ENCODE measurements around the gene EPHA1.

EPHA1 gene

DNA sequence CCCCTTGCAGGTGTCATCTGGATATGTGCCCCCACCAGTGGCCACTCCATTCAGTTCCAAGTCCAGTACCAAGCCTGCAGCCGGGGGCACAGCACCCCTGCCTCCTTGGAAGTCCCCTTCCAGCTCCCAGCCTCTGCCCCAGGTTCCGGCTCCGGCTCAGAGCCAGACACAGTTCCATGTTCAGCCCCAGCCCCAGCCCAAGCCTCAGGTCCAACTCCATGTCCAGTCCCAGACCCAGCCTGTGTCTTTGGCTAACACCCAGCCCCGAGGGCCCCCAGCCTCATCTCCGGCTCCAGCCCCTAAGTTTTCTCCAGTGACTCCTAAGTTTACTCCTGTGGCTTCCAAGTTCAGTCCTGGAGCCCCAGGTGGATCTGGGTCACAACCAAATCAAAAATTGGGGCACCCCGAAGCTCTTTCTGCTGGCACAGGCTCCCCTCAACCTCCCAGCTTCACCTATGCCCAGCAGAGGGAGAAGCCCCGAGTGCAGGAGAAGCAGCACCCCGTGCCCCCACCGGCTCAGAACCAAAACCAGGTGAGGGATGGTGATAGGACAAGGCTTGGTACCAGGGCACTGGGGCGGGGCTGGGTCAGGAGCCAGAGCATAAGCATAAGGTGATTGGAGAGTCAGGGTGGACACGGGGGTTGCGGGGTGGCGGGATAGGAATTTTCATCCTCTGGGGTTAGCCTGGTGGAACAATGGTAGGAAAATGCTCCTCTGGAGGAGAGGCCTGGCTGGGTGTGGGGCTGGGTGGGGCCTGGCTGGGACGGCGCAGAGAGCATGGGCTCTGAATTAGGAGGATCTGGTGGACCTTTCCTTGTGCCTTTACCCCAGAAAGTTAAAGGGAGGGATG lies 25.6 kb downstream of the EPHA1 start:
- FAIRE-seq = no peak
- DNase-seq (ENCODE audit: insufficient read length, low spot score) = no peak
- no peak for TF ChIP-seq POLR2A (IDR thresholded peaks at IDR 0.05; ENCODE audit: low read depth, low read length)

DNA sequence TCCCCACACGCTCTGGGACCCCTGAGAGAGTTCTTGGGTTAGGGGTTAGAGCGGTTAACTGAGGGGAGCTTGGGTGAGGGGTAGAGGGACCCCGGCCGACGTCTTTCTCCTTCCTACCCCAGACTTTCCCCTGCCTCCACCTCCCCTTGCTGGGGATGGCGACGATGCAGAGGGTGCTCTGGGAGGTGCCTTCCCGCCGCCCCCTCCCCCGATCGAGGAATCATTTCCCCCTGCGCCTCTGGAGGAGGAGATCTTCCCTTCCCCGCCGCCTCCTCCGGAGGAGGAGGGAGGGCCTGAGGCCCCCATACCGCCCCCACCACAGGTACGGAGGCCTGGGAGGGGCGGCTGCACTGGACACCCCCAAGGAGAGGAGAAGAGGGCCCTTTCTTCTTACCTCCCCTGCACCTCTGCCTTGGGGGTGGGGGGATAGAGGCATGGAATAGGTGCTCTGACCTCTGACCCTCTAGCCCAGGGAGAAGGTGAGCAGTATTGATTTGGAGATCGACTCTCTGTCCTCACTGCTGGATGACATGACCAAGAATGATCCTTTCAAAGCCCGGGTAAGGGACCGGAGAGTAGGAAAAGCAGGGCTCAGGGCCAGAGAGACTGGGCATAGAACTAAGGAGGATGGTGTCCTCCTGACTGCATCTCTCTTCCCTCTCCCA lies 26.4 kb downstream of the EPHA1 start:
- DNase-seq (ENCODE audit: insufficient read length, low spot score) (no peak), FAIRE-seq (no peak)
- no peak for TF ChIP-seq POLR2A (IDR thresholded peaks at IDR 0.05; ENCODE audit: low read depth, low read length)

DNA sequence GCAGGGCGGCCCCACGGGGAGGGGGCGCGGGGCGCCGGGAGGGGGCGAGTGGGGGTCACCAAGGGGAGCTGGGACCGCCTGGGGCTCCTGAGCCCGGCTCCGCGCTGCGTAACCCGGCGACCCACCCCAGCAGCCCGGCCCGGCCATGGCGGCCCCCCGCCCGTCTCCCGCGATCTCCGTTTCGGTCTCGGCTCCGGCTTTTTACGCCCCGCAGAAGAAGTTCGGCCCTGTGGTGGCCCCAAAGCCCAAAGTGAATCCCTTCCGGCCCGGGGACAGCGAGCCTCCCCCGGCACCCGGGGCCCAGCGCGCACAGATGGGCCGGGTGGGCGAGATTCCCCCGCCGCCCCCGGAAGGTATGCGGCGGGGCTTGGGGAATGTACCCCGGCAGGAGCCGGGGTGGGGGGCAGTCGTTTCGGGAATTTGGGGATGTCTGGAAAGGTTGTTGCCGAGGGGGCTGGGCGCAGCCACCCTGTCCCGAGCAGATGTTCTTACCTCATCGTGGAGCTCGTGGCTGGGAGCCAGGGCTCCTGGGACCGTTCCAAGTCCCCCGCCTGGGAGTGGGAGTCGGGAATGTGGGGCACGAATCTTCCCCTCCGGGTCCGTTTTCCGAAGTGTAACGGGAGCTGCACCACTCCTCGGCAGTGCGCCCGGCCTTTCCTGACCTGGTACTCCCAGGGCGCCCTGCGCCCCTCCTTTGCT lies 27.1 kb downstream of the EPHA1 start:
- no peak for FAIRE-seq
- TF ChIP-seq POLR2A (IDR thresholded peaks at IDR 0.05; ENCODE audit: low read depth, low read length) = no peak
- no peak for DNase-seq (ENCODE audit: insufficient read length, low spot score)

DNA sequence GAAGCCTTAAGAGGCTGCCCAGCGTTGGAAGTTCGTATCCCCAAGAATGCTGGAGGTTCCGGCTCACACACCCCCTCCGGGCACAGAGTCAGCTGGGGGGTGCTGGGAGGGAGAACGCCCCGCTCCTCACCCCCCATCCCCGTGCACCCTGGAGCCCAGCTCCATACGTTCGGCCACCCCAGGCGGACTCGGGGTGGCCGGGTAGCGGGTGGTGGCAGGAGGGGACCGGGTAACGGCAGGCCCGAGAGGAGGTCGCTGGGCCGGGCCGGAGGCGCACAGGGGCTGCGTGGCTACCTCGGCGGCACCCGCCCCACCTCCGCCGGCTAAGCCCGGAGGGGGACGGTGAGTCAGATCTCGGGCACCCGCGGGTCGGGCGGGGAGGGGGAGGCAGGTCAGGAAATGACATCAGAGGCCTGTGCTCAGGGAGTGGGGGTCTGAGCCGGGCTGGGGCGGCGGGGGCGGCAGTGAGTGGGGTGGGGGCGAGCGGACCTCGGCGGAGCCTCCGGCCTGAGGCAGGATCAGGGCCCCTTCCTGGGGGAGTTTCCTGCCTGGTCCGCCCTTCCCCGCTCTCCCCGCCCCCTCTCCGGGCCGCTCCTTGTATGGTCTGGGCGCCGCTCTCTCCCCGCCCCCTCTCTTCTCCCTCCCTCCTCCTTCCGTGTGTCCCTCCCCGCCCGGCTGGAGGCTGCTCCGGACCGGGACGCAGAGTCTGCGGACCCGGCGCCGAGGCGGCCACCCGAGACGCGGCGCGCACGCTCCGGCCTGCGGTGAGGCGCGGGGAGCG lies 27.8 kb downstream of the EPHA1 start, which contains the start of gene ZYX:
ZYX (plus strand) TSS at position 700 of the 781 bp plus-strand sequence. CDS start 227 bp downstream, outside the sequence.
- peak; percentile 97 for TF ChIP-seq POLR2A (IDR thresholded peaks at IDR 0.05; ENCODE audit: low read depth, low read length)
- DNase-seq (ENCODE audit: insufficient read length, low spot score) (peak; percentile 93), FAIRE-seq (no peak)

DNA sequence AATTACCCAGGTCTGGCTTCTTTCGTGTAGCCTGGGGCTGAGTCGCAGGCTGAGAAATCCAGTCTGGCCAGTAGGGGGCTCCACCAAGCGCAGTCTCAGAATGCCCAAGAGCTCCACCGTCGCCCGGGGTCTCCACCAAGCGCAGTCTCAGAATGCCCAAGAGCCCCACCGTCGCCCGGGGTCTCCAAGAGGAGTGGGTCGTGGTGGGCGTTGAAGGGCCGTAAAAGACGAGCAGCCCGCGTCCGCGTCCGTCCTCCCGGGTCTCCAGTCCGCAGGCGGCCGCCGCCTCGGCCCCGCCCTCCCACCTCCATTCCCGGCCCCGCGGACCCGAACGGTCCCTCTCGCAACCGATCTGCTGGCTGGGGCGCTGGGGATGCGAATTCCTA lies 28.4 kb downstream of the EPHA1 start:
- TF ChIP-seq POLR2A (IDR thresholded peaks at IDR 0.05; ENCODE audit: low read depth, low read length) = 0 out of 2 replicates have a peak, but pooled peaks have one; percentile 23
- DNase-seq (ENCODE audit: insufficient read length, low spot score) (peak; percentile 83), FAIRE-seq (no peak)

DNA sequence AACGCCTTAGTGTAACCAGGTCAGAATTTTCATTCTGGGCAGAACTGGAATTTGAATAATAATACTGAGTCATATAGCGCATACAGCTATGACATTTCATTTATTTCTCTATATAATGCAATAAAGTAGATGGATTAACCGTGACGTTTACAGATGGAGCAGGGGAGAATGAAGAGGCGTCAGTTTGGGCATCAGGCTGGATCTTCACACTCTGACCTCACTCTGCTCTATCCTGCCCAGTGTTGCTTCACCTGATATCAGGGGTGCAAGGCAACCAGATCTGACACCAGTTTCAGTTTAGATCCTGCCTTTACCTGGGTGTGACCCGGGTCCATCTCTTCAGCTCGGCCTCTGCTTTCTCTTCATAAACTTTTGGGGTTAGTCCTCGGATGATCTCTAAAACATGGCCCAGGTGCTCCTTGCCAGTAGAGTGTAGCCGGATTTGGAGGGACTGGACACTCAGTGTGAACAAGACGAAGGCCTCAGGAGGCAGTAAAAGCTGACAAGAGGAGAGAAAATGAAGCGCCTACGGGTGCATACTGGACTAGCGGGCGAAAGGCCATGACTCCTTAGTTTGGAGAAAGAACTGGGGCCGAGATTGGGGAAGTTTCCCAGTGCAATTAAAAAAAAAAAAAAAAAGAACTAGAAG lies 28.9 kb downstream of the EPHA1 start:
- FAIRE-seq (no peak), DNase-seq (ENCODE audit: insufficient read length, low spot score) (no peak)
- no peak for TF ChIP-seq POLR2A (IDR thresholded peaks at IDR 0.05; ENCODE audit: low read depth, low read length)

DNA sequence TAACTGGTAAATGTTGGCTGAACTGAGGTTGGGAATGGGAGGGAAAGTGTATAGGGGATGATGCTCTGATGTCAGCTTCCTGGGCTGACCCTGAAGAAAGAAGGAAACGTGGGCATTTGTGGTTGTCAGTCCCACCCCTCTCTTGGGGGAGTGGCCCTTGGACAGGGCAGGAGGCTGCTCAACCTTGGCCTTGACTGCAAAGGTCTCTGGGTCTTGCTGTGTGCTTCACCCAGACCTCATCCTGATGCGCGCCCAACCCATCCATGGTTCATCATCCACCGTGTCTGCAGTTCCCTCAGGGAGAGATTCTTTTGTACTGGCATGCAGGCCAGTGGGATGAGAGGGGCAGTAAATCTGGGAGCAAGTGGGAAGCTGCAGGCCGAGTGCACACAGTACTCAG lies 32.3 kb downstream of the EPHA1 start:
- TF ChIP-seq POLR2A (IDR thresholded peaks at IDR 0.05; ENCODE audit: low read depth, low read length) = no peak
- DNase-seq (ENCODE audit: insufficient read length, low spot score) (no peak), FAIRE-seq (no peak)

DNA sequence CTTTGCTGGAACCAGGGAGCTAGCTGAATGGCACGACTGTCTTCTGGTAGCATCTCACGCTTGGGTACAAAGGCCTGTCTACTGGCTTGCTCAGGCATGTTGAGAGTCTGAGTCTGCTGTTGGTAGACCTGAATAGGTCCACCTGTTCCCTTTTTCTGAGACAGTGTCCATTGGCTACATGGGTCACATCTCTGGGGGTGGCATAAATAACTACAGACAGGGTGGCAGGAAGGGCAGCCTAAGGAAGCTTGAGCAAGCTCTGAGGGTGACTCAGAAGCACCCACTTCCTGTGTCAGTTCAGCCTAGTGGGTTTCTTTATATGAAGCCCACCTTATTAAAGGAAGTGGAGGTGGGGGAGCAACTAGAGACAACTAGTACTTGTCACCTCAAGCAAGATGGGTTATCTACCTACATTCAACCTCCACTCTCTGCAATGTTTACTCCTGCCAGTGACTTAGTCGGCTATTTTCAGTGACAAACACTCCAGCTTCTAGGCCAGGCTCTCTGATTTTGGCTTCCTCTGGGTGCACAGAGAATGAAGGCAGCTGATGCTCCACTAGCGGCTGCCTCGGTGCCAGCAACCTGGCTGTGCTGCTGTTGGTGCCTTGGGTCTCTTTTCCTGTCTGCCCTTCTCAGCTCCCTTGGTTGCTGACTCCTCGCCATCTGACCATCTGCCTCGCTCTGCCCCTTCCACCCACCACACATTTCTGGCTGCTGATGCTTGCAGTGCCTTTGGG lies 33.2 kb downstream of the EPHA1 start:
- DNase-seq (ENCODE audit: insufficient read length, low spot score) = no peak
- no peak for FAIRE-seq
- TF ChIP-seq POLR2A (IDR thresholded peaks at IDR 0.05; ENCODE audit: low read depth, low read length) = no peak

DNA sequence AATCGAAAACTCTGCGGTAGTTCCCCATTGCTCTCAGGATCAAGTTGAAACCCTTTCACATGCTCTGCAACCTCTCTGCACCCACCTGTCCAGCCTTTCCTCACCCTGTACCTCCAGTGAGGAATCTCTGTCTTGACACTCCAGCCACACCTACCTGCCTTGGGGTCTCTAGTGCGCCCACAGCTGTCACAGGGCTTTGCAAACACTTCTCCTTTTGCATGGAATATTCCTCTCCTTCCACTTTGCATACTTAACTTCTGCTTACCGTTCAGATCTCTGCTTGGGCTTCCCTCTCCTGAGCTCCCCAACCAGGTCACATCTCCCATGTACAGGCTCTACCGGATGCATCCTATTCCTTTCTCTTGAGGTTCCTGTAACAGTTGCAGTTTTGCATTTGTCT lies 34.1 kb downstream of the EPHA1 start:
- FAIRE-seq = no peak
- DNase-seq (ENCODE audit: insufficient read length, low spot score) = no peak
- TF ChIP-seq POLR2A (IDR thresholded peaks at IDR 0.05; ENCODE audit: low read depth, low read length) = no peak

DNA sequence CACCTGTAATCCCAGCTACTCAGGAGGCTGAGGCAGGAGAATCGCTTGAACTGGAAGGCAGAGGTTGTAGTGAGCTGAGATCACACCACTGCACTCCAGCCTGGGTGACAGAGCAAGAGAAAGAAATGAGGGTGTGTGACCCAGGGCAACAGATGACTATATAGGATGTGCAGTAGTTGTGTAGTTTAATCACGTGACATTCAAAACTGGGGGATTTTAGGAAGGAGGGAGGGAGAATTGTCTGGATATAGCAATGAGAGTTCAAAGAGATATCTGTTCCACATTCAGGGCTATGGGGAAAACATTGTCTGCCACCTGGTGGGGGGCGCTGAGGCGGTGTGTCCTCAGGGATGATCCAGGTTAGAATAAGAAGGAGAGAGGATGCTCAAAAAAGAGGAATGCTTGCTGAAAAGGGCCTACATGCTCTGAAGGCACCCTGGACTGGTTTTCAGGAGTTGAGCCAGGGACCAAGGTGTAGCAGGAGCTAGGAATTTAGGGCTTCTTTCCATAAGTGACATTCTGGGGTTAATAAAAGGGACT lies 35.3 kb downstream of the EPHA1 start:
- no peak for FAIRE-seq
- DNase-seq (ENCODE audit: insufficient read length, low spot score) = no peak
- no peak for TF ChIP-seq POLR2A (IDR thresholded peaks at IDR 0.05; ENCODE audit: low read depth, low read length)

DNA sequence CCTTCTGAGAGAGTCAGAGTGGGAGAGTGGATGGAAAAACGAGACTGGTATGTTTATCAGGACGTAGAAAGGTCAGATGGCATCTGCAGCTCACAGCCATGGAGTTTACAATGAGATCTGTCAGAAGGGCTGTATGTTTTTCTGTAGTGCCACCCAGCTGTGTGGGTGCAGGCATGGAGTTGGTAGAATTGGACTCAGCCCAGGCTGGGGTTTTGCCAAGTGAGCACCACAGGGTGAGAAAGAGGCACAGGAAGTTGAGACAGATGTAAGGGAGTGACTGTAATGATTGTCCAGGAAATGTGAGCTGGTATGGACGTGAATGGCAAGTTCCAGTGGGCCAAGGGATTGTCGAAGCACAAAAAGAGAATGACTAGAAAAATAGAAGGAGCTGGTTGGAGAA lies 36.6 kb downstream of the EPHA1 start:
- DNase-seq (ENCODE audit: insufficient read length, low spot score) (peak; percentile 69), FAIRE-seq (peak; percentile 43)
- TF ChIP-seq POLR2A (IDR thresholded peaks at IDR 0.05; ENCODE audit: low read depth, low read length) = no peak

All from H54 (cell line).